ENCODE measurements around the gene ATL2.

GRCh38 chr2:38254796-38255195, 122.3 kb downstream of the ATL2 start:
- TF ChIP-seq POLR2A (IDR thresholded peaks at IDR 0.05; ENCODE audit: extremely low read depth, insufficient read length), result no peak
- TF ChIP-seq, protein P1, sequence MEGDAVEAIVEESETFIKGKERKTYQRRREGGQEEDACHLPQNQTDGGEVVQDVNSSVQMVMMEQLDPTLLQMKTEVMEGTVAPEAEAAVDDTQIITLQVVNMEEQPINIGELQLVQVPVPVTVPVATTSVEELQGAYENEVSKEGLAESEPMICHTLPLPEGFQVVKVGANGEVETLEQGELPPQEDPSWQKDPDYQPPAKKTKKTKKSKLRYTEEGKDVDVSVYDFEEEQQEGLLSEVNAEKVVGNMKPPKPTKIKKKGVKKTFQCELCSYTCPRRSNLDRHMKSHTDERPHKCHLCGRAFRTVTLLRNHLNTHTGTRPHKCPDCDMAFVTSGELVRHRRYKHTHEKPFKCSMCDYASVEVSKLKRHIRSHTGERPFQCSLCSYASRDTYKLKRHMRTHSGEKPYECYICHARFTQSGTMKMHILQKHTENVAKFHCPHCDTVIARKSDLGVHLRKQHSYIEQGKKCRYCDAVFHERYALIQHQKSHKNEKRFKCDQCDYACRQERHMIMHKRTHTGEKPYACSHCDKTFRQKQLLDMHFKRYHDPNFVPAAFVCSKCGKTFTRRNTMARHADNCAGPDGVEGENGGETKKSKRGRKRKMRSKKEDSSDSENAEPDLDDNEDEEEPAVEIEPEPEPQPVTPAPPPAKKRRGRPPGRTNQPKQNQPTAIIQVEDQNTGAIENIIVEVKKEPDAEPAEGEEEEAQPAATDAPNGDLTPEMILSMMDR (IDR thresholded peaks at IDR 0.05; ENCODE audit: low read depth, low read length), result no peak

All from NB4 (cell line).